Upper lobe of right lung (tissue), 1 donor: ENCODE measurements around the gene BMPER. TPM values are rescaled to one million over a fixed set of nuclear protein-coding genes. Genes with fewer than 3 reads are reported as not detected.
A peak's percentile ranks its signal among the peaks of the same experiment; 100 is the strongest.

ENCODE experiments used
- ATAC-seq: fragments of 200-7000 bp; cut with Tn5 transposase; one replicate; pipeline ENCODE4 v1.9.1; 2020; ENCODE audit warnings: mild to moderate bottlenecking, moderate library complexity
- DNase-seq: peaks from one replicate; pipeline ENCODE4 v3.0.0-alpha.2; 2020
- H3K27ac ChIP-seq: fragments of 200-600 bp; one replicate; pipeline ENCODE4 v1.8.0; 2022
- H3K27me3 ChIP-seq: fragments of 200-600 bp; one replicate; pipeline ENCODE4 v1.8.0; 2022; ENCODE audit warnings: mild to moderate bottlenecking
- H3K36me3 ChIP-seq: fragments of 200-600 bp; one replicate; pipeline ENCODE4 v1.8.0; 2022
- H3K4me1 ChIP-seq: fragments of 200-600 bp; one replicate; pipeline ENCODE4 v1.8.0; 2022
- H3K4me3 ChIP-seq: fragments of 200-600 bp; one replicate; pipeline ENCODE4 v1.8.0; 2022; ENCODE audit warnings: mild to moderate bottlenecking
- H3K9me3 ChIP-seq: fragments of 200-600 bp; one replicate; pipeline ENCODE4 v1.8.0; 2022
- CTCF ChIP-seq: fragments of 200-600 bp; IDR thresholded peaks from one replicate; pipeline ENCODE4 v1.8.0; 2022; ENCODE audit warnings: antibody characterized with exemption
- intact Hi-C: fragments of 100-400 bp; cut with DNase I; formaldehyde crosslinking; loops from one replicate; pipeline ENCODE4 v1.11.0; 2022
- total RNA-seq: library from RNA; stranded (reverse); fragmentation: NEBNext Ultra II Directional; extraction: Animal tissue kit (Norgen Biotek cat#: 25700); gene quantifications from one replicate; pipeline ENCODE4 v1.2.1, GENCODE V29; 2021
- donor health status: DM: no; HTN: yes; CAD: no; lungs with severe emphysema.

Gene BMPER
- total RNA-seq, 1 donor from 2014 or later, result 10.0 TPM

- ATAC-seq (no peak), DNase-seq (no peak)
- Histone ChIP-seq H3K36me3 (no peaks in the 10 kb centered on the region), H3K4me3 (no peak overlapping the region), H3K4me1 (no peaks in the 10 kb centered on the region), H3K9me3 (no peaks in the 10 kb centered on the region), H3K27me3 (no peaks in the 10 kb centered on the region), H3K27ac (no peak overlapping the region)
- intact Hi-C loops, result no loop called here
- no peak for TF ChIP-seq CTCF
Measured at GRCh38 chr7:33918438-33919143, 13.3 kb downstream of the BMPER start.

- H3K36me3 ChIP-seq, result no peaks in the 10 kb centered on the region
- intact Hi-C loops, result no loop called here
- ATAC-seq, result no peak
- DNase-seq, result no peak
- no peak overlapping the region for H3K4me3 ChIP-seq
- TF ChIP-seq CTCF, result no peak
- no peaks in the 10 kb centered on the region for H3K4me1 ChIP-seq
- H3K27ac ChIP-seq, result no peak overlapping the region
- H3K27me3 ChIP-seq, result no peaks in the 10 kb centered on the region
- H3K9me3 ChIP-seq, result no peaks in the 10 kb centered on the region
Measured at GRCh38 chr7:33919449-33919848, 14.1 kb downstream of the BMPER start.

GRCh38 chr7:33921216-33921938, 16.0 kb downstream of the BMPER start:
- Histone ChIP-seq H3K9me3 (no peaks in the 10 kb centered on the region), H3K27me3 (no peaks in the 10 kb centered on the region), H3K4me3 (no peak overlapping the region), H3K36me3 (no peaks in the 10 kb centered on the region), H3K4me1 (no peaks in the 10 kb centered on the region), H3K27ac (no peak overlapping the region)
- DNase-seq (no peak), ATAC-seq (peak; percentile 46)
- intact Hi-C loops, result no loop called here
- TF ChIP-seq CTCF, result no peak

GRCh38 chr7:33922820-33923219, 17.5 kb downstream of the BMPER start:
- H3K36me3 ChIP-seq, result no peaks in the 10 kb centered on the region
- H3K27ac ChIP-seq, result no peak overlapping the region
- no peak for DNase-seq
- TF ChIP-seq CTCF, result no peak
- intact Hi-C loops, result no loop called here
- no peak for ATAC-seq
- H3K9me3 ChIP-seq, result no peaks in the 10 kb centered on the region
- H3K4me3 ChIP-seq, result no peak overlapping the region
- H3K27me3 ChIP-seq, result no peaks in the 10 kb centered on the region
- H3K4me1 ChIP-seq, result no peaks in the 10 kb centered on the region

GRCh38 chr7:33923440-33924229, 18.3 kb downstream of the BMPER start:
- ATAC-seq (no peak), DNase-seq (no peak)
- Histone ChIP-seq H3K9me3 (no peaks in the 10 kb centered on the region), H3K36me3 (no peaks in the 10 kb centered on the region), H3K4me1 (no peaks in the 10 kb centered on the region), H3K27me3 (no peaks in the 10 kb centered on the region), H3K27ac (no peak overlapping the region), H3K4me3 (no peak overlapping the region)
- intact Hi-C loops, result no loop called here
- no peak for TF ChIP-seq CTCF
